ENCODE measurements around the gene RAD51B.

GRCh38 chr14:68085742-68086141 lies 266.2 kb downstream of the RAD51B start:
- TF ChIP-seq CTCF (IDR thresholded peaks at IDR 0.05; ENCODE audit: poor library complexity) (no peak), EZH2 (IDR thresholded peaks at IDR 0.05; ENCODE audit: borderline replicate concordance) (no peak)

All from hepatocyte (in vitro differentiated cells).